NCI-H2227 (cell line): ENCODE data around the gene FANCC.

ENCODE experiments used
- DNase-seq: peaks from one replicate; lab custom pipeline; 2025; ENCODE audit not compliant: unreplicated experiment; lab: John Stamatoyannopoulos, UW

FANCC gene

DNA sequence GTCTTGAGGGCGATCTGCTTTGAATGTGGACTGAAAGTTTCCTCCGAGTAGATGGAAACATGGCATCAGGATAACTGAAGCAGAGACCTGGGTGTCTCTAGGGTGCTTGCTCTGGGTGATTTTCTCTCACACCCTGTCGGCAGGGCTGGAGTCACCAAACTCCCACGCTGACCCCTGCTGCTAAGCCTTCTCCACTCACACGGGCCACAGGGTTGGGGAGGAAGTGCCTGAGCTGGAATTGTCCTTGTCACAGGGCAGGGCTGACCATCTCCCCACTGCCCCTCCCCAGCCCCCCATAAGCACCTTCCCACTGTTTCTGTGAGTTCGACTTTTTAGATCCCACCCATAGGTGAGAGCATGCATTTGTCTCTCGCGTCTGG is 212.9 kb downstream of the FANCC start:
- no peak for DNase-seq

GRCh38 chr9:95103871-95104580 is 213.5 kb downstream of the FANCC start:
- no peak for DNase-seq

DNA sequence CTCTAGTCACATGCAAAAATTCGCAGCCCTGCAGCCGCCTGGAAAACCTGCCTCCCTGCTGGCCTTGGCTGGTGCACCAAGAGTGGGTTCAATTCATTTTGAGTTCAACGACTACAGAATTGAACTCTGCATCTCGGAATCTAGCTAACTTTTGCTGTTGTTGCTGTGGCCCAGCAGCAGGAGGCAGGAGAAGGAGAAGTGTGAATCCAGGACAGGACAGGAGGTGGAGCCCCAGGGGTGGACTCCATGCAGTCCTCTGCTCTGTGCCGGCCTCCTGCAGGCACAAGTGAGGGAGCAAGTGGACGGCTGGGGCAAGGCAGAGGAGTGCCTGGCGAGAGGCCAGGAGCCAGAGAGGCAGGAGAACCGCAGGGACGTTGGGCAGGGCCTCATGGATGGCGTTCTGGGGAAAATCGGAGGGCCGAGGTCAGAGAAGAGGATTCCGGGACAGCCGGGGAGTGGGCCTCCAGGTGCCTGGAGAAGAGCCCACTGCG is 214.2 kb downstream of the FANCC start:
- no peak for DNase-seq

GRCh38 chr9:95102572-95102971 is 214.9 kb downstream of the FANCC start:
- DNase-seq, result no peak

GRCh38 chr9:95102001-95102433 is 215.5 kb downstream of the FANCC start:
- DNase-seq, result no peak

DNA sequence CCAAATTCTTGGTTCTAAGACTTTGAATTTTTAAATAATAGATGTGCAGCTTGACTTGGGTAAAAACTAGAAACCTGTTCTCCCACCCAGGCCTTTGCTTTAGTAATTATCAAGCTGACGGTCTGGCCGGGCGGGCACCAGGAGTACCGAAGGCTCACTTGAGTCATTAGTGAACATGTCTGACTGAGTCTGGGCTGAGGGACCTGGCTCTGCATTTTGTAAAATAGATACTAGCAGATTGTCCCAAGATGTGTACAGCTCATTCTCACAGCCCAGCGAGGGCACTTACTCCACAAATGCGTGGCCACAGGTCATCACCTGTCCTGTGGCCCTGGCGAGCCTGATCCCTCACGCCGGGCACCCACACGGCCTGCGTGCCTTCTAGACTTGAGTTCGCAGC is 216.2 kb downstream of the FANCC start:
- DNase-seq, result no peak

- no peak for DNase-seq
Observed at GRCh38 chr9:95100071-95100627, 217.4 kb downstream of the FANCC start.

DNA sequence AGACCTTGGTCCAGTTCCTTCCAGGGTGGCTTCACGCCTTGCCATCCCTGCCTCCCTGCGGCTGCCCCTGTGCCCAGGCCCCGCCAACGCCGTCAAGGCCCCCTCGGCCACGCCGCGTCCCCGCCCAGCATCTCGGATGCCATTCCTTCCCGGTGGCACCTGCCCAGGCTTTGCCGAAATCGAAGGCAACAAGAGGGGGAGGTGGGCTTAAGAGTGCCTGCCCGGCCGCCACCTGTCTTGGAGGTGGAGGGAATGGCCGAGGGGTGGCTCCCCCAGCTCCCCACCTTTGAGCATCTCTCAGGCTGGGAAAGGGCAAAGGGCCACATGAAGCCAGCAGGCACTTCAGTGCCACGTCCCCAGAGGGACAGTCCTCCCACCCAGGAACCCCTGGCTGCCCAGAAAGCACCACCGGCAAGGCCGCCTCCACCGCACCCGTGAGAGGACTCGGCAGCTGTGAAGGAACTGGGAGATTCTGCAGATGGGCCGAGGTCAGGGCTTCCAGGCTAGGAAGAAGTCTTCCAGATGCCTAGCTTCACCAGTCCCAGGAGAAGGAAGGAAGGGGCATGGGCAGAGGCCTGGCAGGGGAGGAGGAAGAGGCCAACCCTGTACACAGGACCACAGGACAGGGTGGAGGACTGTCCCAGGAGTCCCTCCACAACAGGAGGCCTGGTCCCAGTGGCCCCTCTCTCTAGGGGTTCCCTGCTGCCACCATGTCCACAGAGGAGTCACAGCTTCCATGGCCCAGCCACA is 218.0 kb downstream of the FANCC start:
- DNase-seq, result no peak

DNA sequence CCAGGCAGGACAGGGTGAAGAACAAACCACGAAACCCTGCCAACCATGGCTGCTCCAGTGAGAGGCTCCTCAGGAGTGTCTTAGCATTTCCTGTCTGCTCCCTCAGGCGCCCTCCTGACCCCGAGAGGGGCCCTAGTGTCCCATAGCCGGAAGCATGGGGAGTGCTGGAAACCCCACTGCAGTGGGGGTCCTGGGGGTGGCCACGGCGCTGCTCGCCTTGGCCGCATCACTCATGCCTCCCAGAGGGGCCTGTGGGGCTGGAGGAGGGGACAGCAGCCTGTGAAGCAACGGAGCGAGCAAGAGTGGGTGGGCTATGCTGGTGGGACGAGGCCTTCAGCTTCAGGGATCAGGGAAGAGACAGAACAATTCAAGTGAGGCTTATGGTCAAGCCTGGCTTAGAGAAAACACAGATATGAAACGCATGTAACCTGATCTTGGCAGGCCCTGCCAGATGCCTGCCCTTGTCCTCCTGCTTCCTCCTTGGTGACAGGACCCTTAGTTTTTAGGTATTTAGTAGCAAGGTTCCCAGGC is 219.1 kb downstream of the FANCC start:
- no peak for DNase-seq

DNA sequence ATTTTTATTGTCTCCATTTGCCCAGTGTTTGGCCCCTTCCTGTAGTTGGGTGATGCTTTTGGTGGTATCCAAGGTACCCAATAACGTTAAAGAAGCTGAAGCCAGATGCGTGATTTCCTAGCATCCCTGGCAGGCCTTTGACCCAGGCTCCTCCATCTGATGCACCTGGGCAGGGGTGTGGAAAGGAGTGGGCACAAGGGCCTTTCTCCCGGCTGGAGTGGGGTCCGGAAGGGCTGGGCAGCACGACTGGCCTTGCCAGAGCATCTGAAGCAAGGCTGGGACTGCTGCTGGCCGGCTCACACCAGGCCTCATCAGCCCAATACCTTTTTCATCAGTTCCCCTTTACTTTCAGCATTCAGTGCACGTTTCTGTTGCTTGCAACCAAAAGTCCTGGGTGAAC is 220.2 kb downstream of the FANCC start:
- no peak for DNase-seq

- no peak for DNase-seq
Observed at GRCh38 chr9:95096807-95097206, 220.7 kb downstream of the FANCC start.

- no peak for DNase-seq
Observed at GRCh38 chr9:95096381-95096780, 221.1 kb downstream of the FANCC start.

GRCh38 chr9:95095641-95096355 is 221.7 kb downstream of the FANCC start:
- DNase-seq, result no peak

- no peak for DNase-seq
Observed at GRCh38 chr9:95094002-95094401, 223.5 kb downstream of the FANCC start.

- DNase-seq, result no peak
Observed at GRCh38 chr9:95093586-95093985, 223.9 kb downstream of the FANCC start.

DNA sequence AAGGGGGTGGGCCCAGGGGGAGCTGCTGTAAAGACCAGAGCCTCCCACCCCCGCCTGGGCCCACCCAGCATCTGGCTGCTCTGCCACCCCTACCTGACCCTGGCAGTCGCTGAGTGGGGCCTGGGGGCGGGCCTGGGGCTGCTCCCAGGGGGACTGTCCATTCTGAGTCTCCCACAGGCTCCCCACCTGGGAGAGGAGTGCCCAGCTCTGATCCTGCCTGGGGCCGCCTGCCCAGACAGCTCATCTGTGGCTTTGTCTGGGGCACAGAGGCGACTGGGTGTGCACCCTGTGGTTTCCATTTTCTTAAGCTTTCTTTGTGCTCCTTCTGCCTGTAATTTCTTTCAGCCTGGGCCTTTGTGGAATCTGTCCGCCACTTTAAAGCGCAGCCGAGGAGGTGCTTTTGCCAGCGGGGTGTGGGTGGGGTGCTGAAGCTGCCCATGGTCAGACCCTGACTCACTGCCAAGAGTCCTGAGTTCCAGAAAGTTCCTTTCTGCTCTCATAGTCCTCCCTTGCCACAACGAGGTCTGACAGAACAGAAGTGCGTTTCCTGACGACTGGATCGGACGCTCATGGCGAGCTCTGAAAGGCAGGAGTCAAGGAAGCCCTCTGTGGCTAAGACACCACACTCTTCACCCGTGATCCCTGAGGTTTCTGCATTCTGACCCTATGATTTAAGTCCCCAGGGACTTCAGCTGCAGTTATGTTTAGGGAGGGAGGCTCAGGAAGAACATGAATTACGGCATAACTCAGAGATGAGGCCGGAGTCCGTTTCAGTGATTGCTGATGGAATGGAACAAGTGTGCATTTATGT is 225.0 kb downstream of the FANCC start:
- peak; percentile 29 for DNase-seq

DNA sequence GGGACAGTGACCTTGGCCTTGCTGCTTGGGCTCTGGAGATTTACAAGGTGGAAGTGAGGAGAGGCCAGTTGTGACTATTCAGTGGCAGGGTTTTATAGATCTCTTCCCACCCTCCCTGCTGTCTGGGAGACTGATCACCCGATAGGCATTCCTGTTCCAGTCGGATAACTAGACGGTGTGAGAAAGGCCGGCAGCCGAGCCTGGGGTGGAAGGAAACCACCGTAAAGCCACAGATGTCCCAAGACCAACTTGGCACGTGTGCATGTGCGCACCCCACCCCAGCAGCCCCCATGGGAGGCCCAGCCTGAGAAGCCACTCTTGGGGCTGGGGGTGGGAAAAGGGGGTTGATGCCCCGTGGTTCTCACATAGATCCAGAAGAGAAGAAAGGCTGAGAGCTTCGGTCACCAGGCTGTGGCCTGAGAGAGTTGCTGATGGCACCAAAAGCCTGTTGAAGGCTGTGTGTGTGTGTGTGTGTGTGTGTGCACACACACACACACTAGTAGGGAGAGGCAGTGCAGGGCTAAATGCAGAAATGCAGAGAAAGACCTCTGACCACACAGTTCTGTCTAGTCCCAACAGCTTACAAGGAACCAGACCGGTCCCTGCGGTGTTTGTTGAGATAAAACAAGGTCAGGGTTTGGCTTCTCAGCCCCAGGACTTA is 225.8 kb downstream of the FANCC start:
- DNase-seq, result peak; percentile 29

DNA sequence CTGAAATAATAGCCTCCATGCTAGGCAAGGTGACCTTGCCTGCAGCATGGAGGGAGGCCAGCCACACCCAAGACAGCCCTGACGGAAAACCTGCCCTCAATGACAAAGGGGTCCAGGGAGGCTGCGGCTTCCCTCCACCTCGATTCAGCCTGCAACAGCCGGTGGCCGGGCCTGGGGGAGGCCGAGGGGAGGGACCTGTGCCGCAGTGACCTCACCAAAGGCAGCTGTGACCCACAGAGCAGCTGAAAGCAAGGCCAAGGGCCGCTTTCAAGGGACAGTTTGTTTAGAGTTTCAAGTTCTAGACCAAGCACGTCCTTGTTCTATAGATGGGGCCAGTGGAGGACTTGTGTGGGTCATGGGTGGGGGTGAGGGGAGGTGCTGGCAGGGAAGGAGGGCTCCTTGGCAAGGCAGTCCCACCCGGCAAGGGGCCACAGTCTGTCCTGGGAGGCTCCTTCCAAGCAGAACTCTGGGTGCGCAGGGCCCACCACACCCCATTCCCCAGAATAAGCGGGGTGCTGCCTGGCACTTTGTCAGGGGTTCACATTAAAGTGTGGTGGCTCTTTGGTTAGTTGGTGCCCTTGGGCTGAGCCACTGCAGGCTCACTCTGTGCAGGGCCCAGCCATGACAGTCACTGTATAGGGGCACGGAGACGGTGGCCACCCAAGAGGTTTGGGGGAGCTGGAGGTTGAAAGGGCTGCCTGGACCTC is 226.5 kb downstream of the FANCC start:
- no peak for DNase-seq
